HuH-7.5 (cell line): ENCODE results near the gene CNTN6.
"Not testable (repeated sequence)": the region's sequence is repeated elsewhere in the genome, so short reads cannot be mapped to it uniquely, and the experiment has no call there.

Experiments used
- DNase-seq: peaks from one replicate; pipeline ENCODE4 v3.0.0; 2011; ENCODE audit warnings: low spot score

CNTN6 gene

GRCh38 chr3:1288805-1289494 is 196.1 kb downstream of the CNTN6 start:
- DNase-seq, result no peak

DNA sequence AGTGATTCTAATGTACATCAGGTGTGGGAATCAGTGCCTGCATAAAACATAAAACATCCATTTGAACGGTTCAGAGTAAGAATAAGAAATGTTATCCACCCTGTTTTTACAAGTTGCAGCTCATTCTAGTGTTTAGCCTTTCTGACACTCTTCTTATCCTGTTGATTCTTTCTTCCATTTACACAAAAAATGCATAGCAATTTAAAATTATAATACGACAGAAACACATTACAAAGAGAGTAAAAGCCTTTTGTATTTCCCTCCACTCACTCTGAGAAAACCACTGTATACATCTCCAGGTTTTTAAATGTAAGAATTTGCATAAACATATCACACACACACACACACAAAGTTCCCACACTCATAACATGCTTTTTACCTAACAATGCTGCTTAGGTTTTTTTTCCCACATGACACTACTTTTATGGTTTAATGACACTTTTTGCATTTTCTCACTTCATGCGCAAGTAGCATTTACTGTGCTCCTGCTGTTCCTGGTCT is 199.8 kb downstream of the CNTN6 start:
- no peak for DNase-seq

DNA sequence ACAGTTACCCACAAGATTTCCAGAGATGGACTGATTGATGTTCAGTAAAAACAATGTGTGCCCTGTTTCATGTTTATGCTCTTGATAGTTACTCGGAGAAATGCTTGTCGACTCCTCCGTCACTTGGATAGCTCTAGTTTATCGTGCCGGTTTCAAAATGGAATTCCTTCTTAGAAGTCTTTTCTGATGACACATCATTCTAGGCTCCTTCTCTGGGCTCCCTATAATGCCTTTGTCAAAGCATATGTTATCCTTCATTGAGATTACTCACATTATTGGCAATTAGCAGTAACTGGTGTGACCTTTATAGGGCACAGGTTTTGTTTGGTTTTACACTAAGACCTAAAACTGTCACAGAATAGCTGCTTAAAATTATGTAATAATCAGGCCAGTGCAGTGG is 201.8 kb downstream of the CNTN6 start:
- no peak for DNase-seq

GRCh38 chr3:1318296-1319005 is 225.6 kb downstream of the CNTN6 start:
- DNase-seq, result no peak

- DNase-seq, result no peak
Measured at GRCh38 chr3:1326546-1326945, 233.7 kb downstream of the CNTN6 start.

DNA sequence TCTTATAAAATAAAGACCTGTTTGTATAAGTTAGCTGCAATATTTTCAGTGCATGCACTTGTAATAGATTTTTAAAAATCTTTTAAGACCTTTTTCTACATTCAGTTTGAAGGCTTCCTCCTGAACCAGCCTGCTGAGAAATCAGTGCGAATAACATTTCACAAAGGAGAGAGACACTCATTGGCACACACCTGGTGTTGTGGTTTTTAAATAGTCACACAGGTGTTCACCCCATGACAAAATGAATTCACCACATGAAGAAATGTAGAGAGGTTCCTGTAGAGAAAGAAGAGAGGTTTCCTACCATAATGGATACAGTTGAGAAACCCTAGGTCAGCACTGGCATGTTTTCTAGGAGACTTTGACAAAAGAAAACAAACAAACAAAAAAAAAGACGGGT is 237.3 kb downstream of the CNTN6 start:
- DNase-seq, result no peak

DNA sequence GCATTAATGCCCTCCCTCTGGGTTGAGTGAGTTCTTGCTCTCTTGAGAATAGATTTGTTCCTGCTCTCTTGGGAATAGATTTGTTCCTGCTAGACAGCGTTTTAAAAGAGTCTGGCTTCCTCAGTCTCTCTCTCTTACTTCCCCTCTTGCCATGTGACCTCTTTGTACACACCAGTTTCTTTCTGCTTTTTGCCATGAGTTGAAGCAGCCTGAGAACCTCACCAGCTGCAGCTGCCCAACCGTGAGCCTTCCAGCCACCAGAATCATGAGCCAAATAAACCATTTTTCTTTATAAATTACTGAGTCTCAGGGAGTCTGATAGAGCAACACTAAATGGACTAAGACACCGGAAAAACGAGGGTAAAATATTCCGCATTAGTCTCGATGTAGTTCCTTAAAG is 253.6 kb downstream of the CNTN6 start:
- no peak for DNase-seq

DNA sequence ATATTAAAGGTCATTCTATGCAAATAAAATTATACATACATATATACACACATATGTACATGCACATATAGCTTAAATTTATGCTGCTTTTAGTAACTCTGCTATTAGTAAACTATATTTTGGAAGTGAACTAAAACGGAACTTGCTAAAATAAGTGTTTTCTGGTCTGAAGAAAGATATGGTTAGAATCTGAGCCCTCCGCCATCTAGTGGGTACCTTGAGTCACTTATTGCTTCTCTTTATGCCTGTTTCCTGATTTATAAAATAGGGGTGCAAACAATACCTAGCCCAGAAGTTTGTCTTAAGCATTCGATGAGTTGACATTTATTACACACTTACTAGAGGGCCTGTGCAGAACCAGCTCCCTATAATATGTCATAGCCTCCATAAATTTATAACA is 255.7 kb downstream of the CNTN6 start:
- DNase-seq, result no peak

DNA sequence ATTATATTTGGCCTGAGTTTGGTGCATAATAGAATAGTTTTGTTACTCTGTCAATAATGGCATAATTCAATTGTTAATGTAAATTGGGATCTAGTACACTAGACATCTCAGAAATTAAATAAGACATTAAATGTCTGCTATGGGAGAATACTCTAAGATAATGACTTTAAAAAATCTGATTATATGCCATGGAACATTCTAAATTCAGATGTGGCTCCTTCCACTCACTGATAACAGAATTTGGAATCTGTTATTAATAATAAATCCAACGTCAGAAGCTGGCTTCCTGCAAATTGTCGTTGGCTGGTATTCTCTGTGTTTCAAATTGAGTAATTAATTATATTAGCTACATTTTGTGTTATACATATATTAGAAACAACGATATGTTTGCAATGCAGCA is 258.1 kb downstream of the CNTN6 start:
- no peak for DNase-seq

DNA sequence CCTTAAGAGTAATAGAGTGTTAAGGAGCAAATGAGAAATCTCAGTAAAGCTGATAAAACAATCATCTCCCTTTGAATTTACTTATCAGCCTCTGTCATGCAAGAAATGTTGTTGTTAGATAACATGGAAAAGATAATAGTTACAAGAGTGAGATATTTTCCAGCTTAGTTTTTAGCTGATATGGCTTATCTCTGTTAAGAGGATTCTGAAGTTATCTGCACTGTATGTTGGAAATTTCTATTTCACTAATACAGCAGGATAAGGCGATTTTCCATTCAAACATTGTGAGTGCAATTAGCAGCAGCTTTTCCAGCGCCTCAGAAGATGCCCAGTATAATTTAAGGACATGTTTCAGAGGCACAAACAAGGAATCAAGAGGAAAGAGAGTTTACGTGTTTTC is 262.9 kb downstream of the CNTN6 start:
- DNase-seq, result no peak

GRCh38 chr3:1356101-1356500 is 263.3 kb downstream of the CNTN6 start:
- no peak for DNase-seq

DNA sequence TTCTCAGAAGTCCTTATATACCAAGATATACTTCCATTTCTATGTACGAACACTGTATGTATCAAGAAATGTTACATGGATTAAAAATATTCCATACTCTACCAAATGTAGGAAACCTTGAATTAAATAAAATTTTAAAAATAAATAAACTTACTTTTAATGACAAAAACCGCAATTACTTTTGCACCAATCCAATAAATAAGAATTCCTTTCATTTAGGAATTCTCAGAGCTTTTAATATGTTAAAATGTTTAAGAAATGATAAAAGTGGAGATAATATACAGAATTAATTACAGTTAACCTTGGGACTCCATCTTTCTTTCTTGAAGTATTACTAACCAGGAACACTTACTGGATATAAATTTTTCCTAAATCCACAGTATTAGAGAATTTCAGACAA is 272.7 kb downstream of the CNTN6 start:
- DNase-seq, result no peak

- no peak for DNase-seq
Measured at GRCh38 chr3:1374471-1374870, 281.6 kb downstream of the CNTN6 start.

DNA sequence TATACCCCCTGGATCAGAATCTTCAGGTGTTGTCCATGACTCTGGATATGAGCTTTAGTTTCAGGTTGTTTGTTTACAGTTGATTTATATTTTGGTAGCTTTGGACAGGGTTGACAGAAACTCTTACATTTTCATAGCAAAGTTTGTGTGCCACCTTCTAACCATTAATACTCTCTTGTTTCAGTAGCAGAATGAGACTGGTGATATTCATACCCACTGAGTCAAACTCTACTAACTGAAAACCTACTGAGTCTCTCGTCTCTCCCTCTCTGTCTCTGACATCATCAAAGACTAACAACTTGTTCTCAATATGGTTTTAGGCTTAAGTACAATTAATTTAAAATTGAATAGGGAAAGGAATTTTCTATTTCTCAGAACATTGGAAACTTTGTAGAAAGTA is 282.3 kb downstream of the CNTN6 start:
- no peak for DNase-seq

DNA sequence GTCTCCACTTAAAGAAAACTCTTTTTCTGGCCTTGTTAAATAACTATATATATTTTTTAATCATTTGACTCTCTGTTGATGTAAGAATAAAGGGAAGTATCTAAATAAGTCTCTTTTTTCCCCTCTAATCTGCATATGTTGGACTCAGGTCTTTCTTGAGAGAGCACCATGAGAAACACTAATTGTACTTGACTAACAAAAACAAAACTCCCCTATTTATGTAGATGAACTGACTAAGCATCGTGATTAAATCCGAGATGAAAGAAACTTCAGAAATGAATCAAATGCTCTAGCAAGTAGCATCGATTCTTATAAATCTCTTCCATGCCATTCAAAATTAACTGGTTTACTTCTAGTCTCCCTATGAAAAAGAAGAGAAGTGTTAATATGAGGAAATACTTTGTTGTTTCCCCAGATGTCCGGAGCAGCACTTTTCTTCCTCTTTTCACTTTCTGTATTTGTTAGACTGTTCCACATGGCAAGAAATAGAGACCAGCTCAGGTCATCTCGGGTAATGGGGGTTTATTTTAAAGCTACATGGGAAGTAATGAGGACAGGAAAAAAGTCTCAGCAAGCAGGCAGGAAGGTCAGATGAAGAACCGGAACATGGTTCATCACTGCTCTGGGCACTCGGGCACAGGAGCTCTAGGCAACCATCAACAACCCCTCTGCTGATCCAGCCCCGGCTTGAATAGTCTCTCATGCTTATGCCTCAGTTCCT is 288.3 kb downstream of the CNTN6 start:
- no peak for DNase-seq

- no peak for DNase-seq
Measured at GRCh38 chr3:1381647-1382036, 288.8 kb downstream of the CNTN6 start.

DNA sequence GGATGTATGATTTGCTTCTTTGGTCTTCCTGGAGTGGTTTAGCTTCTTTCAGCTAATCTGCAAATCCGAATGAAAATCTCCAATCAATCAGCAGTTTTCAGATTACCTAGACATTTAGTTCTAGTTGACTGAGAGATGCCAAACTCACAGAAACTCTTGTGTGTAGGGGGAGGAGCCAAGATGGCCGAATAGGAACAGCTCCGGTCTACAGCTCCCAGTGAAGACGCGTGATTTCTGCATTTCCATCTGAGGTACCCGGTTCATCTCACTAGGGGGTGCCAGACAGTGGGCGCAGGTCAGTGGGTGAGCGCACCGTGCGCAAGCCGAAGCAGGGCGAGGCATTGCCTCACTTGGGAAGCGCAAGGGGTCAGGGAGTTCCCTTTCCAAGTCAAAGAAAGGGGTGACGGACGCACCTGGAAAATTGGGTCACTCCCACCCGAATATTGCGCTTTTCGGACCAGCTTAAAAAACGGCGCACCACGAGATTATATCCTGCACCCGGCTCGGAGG is 294.6 kb downstream of the CNTN6 start:
- DNase-seq, result not testable (repeated sequence)

- DNase-seq, result no peak
Measured at GRCh38 chr3:1394188-1394587, 301.4 kb downstream of the CNTN6 start.

- no peak for DNase-seq
Measured at GRCh38 chr3:1400571-1400970, 307.7 kb downstream of the CNTN6 start.

- DNase-seq, result no peak
Measured at GRCh38 chr3:1404270-1404962, 311.6 kb downstream of the CNTN6 start.

DNA sequence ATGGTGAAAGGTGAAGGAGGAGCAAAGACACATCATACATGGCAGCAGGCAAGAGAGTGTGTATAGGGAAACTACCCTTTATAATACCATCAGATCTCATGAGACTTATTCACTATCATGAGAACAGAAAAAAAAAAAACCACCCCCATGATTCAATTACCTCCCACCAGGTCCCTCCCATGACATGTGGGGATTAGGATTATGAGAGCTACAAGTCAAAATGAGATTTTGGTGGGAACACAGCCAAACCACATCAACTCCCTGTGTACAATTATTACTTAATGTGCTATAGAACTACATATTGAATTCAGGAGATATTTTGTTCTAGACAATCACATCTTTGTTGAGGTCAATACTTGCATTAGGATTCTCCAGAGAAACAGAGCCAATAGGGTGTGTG is 313.4 kb downstream of the CNTN6 start:
- DNase-seq, result no peak

- DNase-seq, result no peak
Measured at GRCh38 chr3:1421577-1421976, 328.8 kb downstream of the CNTN6 start.
